Pulmonary artery endothelial cell (primary cell): ENCODE data around the gene CD9. TPM values are rescaled to one million over a fixed set of nuclear protein-coding genes. Genes with fewer than 3 reads are reported as not detected.

ENCODE experiments used
- DNase-seq: peaks from one replicate; pipeline ENCODE4 v3.0.0-alpha.2; 2011; ENCODE audit warnings: low read depth, low spot score
- total RNA-seq: library from RNA; depleted of rRNA; stranded (reverse); fragments of >200 nt; gene quantifications from 2 replicates; pipeline ENCODE4 v1.2.3, GENCODE V29; 2014

The CD9 gene
- total RNA-seq, 1 donor from 2014 or later: 1,428 TPM

DNA sequence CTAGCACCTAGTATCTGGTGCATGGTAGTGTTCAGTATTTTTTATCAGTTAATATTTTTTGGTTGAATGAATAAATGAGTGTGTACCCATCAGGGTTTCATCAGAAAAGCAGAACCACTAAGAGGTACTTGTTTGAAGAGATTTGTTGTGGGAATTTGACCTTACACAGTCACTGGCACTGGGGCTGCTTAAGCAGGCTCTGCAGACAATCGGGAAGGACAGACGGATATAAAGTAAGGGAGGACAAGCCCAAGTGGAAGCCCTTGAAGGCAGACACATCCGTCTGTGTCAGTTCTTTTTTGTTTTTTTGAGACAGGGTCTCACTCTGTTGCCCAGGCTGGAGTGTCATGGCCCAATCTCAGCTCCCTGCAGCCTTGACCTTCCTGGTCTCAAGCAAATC lies 38.7 kb downstream of the CD9 start:
- DNase-seq: no peak

DNA sequence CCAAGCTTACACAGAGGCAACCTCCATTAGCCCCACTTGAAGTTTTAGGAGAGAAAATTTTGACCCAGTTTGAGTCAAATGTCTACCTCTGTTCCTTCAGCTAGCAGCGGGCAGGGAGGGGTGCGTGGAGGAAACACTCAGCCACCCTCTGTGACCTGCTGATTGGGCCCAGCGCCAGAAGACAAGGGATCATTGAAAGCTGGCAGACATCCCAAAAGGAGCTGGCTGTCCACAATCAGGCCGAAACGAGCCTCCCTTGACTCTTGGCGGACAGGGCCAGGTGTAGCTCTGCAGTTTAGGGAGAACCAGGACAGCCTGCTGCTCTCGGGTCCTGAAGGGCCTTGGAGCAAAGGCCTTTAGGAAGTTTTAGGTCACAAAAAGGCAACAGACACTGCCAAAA lies 41.3 kb downstream of the CD9 start:
- DNase-seq: no peak

DNA sequence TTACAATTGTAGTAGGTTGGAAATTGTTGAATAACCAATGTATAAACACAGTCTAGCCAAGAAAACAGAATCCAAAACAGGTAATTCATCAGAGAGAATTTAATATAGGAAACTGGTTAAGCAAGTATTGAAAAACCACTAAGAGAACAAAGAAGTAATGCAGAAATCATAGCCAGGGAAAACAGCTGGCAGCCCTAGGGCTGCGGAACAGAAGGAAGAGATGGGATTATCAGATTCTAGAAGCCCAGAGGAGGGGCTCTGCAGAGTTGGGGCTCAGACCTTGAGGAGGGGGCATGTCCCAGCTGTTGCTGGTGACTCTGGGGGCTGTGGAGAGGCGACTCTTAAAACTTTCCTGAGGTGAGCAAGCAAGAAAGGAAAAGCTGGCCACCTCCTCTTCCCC lies 49.4 kb downstream of the CD9 start:
- no peak for DNase-seq

- no peak for DNase-seq
Observed at GRCh38 chr12:6250343-6250742, 50.1 kb downstream of the CD9 start.

DNA sequence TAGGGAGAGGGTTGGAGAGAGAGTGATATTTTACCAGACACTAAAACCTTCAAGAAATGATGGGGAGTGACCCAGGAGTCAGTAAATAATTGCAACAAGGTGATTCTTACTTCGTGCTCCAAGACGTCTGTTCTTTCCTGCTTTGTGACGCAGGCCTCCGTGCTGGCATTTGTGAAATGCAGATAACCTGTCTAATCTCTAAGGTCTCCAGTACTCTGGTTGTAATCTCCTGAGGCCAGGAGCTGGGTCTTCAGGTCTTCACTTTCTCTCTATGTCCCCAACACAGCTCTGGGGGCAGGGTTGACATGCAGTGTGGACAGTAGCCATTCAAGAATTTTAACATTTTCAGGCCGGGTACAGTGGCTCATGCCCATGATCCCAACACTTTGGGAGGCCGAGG lies 53.1 kb downstream of the CD9 start:
- DNase-seq: no peak

DNA sequence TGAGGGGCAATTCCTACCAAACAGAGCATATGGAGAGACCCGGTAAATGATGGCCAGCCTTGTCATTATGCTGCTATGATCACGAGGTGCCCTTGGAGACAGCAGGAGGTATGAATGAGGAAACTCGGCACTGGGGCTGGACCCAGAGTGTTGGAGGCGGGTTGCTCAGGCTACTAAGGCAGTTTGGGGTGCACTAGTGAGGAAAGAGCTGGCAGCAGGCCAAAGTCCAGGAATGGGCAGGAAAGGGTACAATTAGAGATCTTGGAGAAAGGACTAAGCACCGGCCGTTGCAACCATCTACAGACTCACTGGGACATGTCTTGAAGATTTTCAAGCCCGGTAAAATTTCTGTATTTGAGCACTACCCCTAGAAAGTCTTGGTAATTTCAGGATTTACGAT lies 54.3 kb downstream of the CD9 start:
- no peak for DNase-seq

DNA sequence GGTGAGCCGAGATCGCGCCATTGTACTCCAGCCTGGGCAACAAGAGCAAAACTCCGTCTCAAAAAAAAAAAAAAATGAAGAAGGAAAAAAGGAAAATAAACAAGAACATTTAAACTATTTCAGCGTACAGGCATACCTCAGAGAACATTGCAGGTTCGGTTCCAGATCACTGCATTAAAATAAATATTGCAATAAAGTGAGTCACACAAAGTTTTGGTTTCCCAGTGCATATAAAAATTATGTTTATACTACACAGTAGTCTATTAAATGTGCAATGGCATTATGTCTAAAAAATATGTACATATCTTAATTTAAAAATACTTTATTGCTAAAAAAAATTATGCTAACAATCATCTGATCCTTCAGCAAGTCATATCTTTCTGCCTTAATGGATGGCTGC lies 56.8 kb downstream of the CD9 start:
- DNase-seq: no peak

DNA sequence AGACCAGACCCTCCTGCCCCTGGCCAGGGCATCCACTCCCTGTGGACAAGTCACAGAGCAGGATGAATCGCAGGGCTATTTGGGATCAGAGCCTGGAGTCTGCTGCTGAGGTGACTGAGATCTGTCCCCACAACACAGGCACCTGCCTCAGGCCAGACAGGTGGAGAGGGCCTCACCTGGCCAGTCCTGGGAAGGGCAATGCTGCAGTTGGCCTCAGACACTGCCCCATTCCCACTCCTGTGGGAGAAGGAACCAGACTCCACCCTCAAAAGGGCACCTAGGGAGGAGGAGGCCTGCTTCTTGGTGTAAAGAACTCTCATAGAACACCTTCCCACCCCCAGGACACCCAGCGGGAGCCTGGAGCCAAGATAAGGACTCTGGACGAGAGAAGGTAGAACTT lies 62.0 kb downstream of the CD9 start:
- no peak for DNase-seq

- no peak for DNase-seq
Observed at GRCh38 chr12:6262623-6263022, 62.4 kb downstream of the CD9 start.

DNA sequence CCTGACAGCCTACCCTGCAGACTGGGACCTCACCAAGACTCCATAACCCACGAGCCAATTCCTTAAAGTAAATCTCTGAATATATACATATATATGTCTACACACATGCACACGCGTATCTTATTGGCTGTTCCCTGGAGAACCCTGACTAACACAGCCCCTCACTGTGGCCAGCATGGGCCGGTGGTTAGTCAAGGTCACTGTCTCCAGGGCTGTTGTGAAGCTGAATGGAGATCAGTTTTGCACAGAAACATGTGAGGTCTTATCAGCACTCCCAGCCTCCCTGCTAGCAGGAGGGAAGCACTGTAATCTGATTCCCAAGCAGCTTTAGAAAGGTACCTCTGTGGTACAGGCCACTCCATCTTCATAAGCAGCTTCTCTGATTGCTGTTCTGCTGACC lies 63.7 kb downstream of the CD9 start:
- DNase-seq: no peak

GRCh38 chr12:6264402-6265037 lies 64.3 kb downstream of the CD9 start:
- DNase-seq: no peak

- no peak for DNase-seq
Observed at GRCh38 chr12:6265038-6265405, 64.8 kb downstream of the CD9 start.

GRCh38 chr12:6266541-6266966 lies 66.4 kb downstream of the CD9 start:
- no peak for DNase-seq

- DNase-seq: no peak
Observed at GRCh38 chr12:6266971-6267721, 66.9 kb downstream of the CD9 start.

- no peak for DNase-seq
Observed at GRCh38 chr12:6268484-6269157, 68.4 kb downstream of the CD9 start.

GRCh38 chr12:6269986-6270385 lies 69.8 kb downstream of the CD9 start:
- no peak for DNase-seq

DNA sequence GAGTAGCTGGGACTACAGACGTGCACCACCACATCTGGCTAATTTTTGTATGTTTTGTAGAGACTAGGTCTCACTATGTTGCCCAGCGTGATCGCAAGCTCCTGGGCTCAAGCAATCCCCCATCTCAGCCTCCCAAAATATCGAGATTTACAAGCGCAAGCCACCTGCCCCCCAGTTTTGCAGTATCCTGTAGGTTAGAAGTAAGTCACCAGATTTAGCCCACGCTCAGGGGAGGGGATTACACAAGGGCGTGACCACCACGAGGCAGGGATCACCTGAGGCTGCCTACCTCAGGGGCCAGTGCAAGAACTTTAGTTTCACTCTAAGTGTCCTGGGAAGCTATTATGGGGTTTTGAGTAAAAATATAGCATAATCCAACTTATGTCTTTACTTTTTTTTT lies 71.1 kb downstream of the CD9 start:
- DNase-seq: no peak

GRCh38 chr12:6272300-6273204 lies 72.4 kb downstream of the CD9 start:
- DNase-seq: no peak

- DNase-seq: no peak
Observed at GRCh38 chr12:6273205-6273540, 73.0 kb downstream of the CD9 start.

DNA sequence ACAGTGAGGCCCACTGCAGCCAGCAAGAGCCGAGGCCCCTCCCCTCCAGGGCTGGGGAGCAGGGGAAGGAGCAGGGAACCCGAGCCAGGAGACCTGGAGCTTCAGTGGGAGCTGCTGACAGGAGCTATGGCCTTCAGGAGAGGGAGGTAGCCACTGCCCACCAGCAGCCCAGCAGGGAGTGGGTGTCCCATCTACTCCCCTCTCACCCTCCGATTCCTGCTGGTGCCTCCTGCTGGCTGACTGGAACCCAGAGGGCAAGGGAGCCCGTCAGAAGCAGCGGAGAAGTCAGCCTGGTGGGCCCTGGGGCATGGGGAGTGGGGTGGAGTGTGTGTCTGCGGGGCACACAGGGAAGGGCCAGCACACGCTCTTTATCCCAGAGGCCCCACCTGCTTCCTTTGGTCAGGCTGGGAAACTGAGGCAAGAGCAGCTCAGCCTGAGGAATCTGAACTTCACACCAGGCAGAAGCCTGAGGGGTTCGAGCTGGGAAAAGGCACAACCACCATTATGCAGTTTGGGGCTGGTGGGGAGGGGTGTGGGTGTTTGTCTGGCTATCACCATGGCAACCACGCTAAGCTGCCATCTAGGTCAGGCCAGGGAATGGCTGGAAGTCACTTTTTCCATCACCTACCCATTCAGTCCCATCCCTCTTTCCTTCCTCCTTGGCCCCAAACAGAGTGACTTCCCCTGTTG lies 73.5 kb downstream of the CD9 start:
- DNase-seq: peak; percentile 85
